ENCODE data around the gene WFIKKN2.

WFIKKN2 gene

GRCh38 chr17:50836826-50837225 is 1.4 kb downstream of the WFIKKN2 start:
- no peak for FAIRE-seq

GRCh38 chr17:50837286-50837979 is 2.0 kb downstream of the WFIKKN2 start:
- no peak for FAIRE-seq

DNA sequence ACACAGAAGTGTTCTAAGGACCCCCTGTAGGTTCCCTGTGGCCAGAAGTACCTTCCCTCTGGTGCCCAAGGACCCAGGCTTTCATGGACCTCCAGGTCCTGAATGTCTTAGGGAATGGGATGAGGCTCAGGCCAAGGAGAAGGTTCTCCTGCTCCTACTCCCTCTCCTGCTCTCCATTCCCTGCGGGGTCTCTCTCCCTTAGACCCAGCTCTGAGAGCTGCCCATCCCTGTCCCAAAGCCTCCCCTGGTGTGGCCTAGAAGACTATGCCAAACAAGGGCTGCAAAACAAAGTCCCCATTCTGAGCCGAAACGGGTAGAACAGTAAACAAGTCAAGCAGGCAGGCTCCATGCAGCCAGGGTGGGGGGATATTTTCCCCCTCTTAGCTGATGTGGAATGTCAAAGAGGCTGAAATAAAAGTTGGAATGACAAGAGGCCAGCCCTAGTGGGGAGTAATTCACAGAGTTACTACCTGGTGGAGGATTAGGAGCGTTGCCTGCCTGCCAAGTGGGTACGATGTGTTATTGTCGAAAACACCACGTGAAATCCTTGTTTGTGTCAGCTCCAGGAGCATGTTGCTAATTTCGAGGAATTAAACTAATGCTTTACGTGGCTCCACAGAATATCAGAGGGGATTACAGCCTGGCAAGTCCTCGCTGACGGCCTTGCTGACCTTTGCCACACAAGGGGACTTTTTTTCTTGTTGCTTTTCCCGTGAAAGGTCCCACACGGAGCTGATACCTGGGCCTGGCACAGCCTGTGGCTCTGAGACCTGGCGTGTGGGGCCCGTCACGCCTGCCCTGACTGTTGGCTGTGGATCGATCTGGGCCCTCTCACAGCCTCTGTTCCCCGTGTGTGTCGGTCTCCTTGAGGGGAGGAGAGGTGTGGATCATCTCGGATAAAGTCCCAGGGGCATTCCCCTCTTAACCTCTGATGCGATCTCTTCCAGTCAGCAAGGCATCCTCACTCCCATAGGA is 2.9 kb downstream of the WFIKKN2 start:
- FAIRE-seq = no peak

DNA sequence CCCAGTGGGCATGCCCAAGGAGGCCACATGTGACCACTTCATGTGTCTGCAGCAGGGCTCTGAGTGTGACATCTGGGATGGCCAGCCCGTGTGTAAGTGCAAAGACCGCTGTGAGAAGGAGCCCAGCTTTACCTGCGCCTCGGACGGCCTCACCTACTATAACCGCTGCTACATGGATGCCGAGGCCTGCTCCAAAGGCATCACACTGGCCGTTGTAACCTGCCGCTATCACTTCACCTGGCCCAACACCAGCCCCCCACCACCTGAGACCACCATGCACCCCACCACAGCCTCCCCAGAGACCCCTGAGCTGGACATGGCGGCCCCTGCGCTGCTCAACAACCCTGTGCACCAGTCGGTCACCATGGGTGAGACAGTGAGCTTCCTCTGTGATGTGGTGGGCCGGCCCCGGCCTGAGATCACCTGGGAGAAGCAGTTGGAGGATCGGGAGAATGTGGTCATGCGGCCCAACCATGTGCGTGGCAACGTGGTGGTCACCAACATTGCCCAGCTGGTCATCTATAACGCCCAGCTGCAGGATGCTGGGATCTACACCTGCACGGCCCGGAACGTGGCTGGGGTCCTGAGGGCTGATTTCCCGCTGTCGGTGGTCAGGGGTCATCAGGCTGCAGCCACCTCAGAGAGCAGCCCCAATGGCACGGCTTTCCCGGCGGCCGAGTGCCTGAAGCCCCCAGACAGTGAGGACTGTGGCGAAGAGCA is 4.4 kb downstream of the WFIKKN2 start:
- no peak for FAIRE-seq

- FAIRE-seq = no peak
These were observed 5.0 kb downstream of the WFIKKN2 start for GRCh38 chr17:50840311-50840851.

- no peak for FAIRE-seq
These were observed 6.0 kb downstream of the WFIKKN2 start for GRCh38 chr17:50841277-50841948.

- FAIRE-seq = no peak
These were observed 6.6 kb downstream of the WFIKKN2 start for GRCh38 chr17:50841949-50842354.

DNA sequence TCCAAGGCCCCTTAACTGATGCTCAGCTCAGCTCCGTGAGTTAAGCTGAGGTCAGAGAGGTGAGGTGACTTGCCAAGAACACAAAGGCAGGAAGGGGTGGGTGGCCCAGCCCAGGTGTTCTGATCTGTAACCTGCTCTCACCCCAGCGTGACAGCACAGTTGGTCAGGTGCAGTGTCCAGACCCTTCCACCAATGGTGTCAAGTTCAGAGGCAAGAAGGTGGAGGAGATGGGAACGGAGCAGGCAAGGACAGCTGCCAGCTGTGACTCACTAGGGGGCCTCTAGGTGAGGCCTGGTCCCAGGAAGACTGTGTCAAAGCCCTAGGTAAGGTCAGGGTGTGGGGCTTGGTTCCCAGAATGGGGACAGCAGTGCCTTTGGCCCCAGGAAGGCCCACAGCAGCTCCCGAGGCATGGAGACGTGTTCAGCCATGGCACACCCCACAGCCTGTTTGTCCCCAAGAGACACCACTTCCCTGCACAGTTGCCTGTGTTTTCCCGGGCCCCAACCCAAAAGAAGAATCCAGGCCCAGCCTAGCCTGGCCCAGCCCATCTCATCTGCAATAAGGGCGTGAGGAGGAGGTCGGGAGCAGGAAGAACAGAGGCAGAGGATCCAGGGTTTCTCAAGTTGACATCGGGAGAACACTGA is 7.2 kb downstream of the WFIKKN2 start:
- no peak for FAIRE-seq

- no peak for FAIRE-seq
These were observed 7.9 kb downstream of the WFIKKN2 start for GRCh38 chr17:50843150-50843905.

- no peak for FAIRE-seq
These were observed 8.8 kb downstream of the WFIKKN2 start for GRCh38 chr17:50844117-50844700.

- no peak for FAIRE-seq
These were observed 10.1 kb downstream of the WFIKKN2 start for GRCh38 chr17:50845240-50846147.

GRCh38 chr17:50847566-50847965 is 12.2 kb downstream of the WFIKKN2 start:
- FAIRE-seq = no peak

DNA sequence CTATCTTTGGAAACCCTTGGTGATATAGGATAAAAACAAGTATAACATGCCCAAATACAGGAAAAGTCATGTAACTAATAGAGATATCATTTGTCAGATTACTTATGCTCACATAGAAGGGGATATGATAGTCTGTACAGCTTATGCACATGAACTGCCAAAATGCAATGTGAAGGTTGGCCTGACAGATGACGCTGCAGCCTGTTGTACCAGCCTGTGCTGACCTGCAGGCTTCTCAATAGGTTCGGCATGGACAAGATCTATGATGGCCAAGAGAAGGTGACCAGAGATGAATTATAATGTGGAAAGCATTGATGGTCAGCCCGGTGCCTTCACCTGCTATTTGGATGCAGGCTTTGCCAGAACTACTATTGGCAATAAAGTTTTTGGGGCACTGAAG is 12.7 kb downstream of the WFIKKN2 start:
- no peak for FAIRE-seq

DNA sequence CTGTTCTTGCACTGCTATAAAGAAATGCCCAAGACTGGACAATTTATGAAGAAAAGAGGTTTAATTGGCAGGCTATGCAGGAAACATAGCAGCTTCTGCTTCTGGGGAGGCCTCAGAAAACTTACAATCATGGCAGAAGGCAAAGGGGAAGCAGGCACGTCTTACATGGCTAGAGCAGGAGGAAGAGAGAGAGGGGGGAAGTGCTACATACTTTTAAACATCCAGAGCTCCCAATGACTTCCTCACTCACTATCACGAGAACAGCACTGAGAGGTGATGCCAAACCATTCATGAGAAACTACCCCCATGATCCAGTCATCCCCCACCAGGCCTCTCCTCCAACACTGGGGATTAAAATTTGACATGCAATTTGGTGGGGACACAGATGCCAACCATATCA is 13.3 kb downstream of the WFIKKN2 start:
- no peak for FAIRE-seq

GRCh38 chr17:50850640-50851039 is 15.3 kb downstream of the WFIKKN2 start:
- FAIRE-seq = no peak

GRCh38 chr17:50853015-50853615 is 17.7 kb downstream of the WFIKKN2 start:
- FAIRE-seq = no peak

GRCh38 chr17:50853781-50854180 is 18.4 kb downstream of the WFIKKN2 start:
- FAIRE-seq = no peak

GRCh38 chr17:50855708-50856330 is 20.4 kb downstream of the WFIKKN2 start:
- no peak for FAIRE-seq

GRCh38 chr17:50856431-50856830 is 21.0 kb downstream of the WFIKKN2 start:
- FAIRE-seq = no peak

Data from colon (tissue), 2 donors.